Psoas muscle (tissue), 8 donors: ENCODE data around the gene RAB23. TPM values are rescaled to one million over a fixed set of nuclear protein-coding genes. Genes with fewer than 3 reads are reported as not detected.

Experiments used
- ATAC-seq, 4 donors: fragments of 200-7000 bp; cut with Tn5 transposase; one replicate each; pipeline ENCODE4 v1.9.1; 2020; ENCODE audit warnings: moderate library complexity in 3 of 4, mild to moderate bottlenecking in 2 of 4
- DNase-seq, 2 donors: peaks; one replicate each; pipeline ENCODE4 v3.0.0-alpha.2; 2020
- H3K27ac ChIP-seq: fragments of 200-600 bp; one replicate; pipeline ENCODE4 v1.8.0; 2022
- H3K27me3 ChIP-seq, 3 donors: fragments of 200-600 bp in 1 of 3; one replicate each; pipeline versions ENCODE4 v1.6.1 to v1.8.0; 2013 to 2022; ENCODE audit warnings: low read length in 2 of 3, mild to moderate bottlenecking in 2 of 3, moderate library complexity in 1 of 3; ENCODE audit not compliant: insufficient read depth in 3 of 3
- H3K36me3 ChIP-seq, 2 donors: fragments of 200-600 bp in 1 of 2; one replicate each; pipeline versions ENCODE4 v1.6.1 to v1.8.0; 2013 to 2022; ENCODE audit warnings: low read depth in 1 of 2, mild to moderate bottlenecking in 1 of 2, moderate library complexity in 1 of 2; ENCODE audit not compliant: insufficient read depth in 1 of 2
- H3K4me1 ChIP-seq: fragments of 200-600 bp; one replicate; pipeline ENCODE4 v1.8.0; 2022
- H3K4me3 ChIP-seq: fragments of 200-600 bp; one replicate; pipeline ENCODE4 v1.8.0; 2022; ENCODE audit warnings: mild to moderate bottlenecking
- H3K9me3 ChIP-seq: fragments of 200-600 bp; one replicate; pipeline ENCODE4 v1.8.0; 2022
- WGBS, 3 donors: extraction: QIAGEN DNeasy Blood & Tissue Kit; methylation state at CpG; one replicate each; pipeline versions ENCODE4 v1.1.6 to v1.1.7; 2013; 5-methylcytosine and 5-hydroxymethylcytosine counted together
- intact Hi-C, 2 donors: fragments of 100-400 bp; cut with DNase I; formaldehyde crosslinking; loops; one replicate each; pipeline versions ENCODE4 v1.11.0 to v1.14.2; 2022
- long read RNA-seq, 2 donors: library from polyadenylated mRNA; unstranded; transcript quantifications; one replicate each; pipeline ENCODE4 v2.0.0, GENCODE V29; 2021
- polyA plus RNA-seq, 3 donors: library from polyadenylated mRNA; stranded (reverse); fragments of 200-250 nt; gene quantifications; one replicate each; pipeline ENCODE4 v1.2.3, GENCODE V29; 2013
- total RNA-seq, 4 donors: library from RNA; stranded (reverse); fragmentation: NEBNext Ultra II Directional in 2 of 4; extraction: Animal tissue kit (Norgen Biotek cat#: 25700) in 2 of 4; gene quantifications; one replicate each; pipeline versions ENCODE4 v1.2.1 to v1.2.4, GENCODE V29; 2021 to 2023
- TF ChIP-seq, protein P1 (sequence below): fragments of 200-600 bp; IDR thresholded peaks from one replicate; pipeline ENCODE4 v1.8.0; 2022; ENCODE audit warnings: antibody characterized with exemption
- donor health status: healthy with polysubstance abuse.
- donor health status: DM: no; HTN: no; CAD: no; lungs with moderate emphysema.
- donor health status: Bipolar disorder and iron deficiency.
- donor health status: healthy.
- donor health status: DM: yes; HTN: yes; CAD: no.
- donor health status: DM: no; HTN: no; CAD: no.
- donor health status: DM: no; HTN: no; CAD: no.
- donor health status: DM: yes; HTN: yes; CAD: no.

RAB23 gene
- total RNA-seq (10 to 100 TPM in 1 of 4 donors, 1 to 10 TPM in 3; 5.9 to 10.1 (median 6.0) TPM), polyA plus RNA-seq (10 to 100 TPM in 1 of 3 donors, 1 to 10 TPM in 2; 3.9 to 14.1 (median 4.3) TPM)
- long read RNA-seq, donor 1, full-length matches to known transcripts, result 4 of 5 reads
- long read RNA-seq, donor 1, partial matches to known transcripts, result 0 of 5 reads
- long read RNA-seq, donor 1, other reads (novel, unspliced or antisense), result 1 of 5 reads
- long read RNA-seq, donor 2, full-length matches to known transcripts, result 5 of 22 reads
- long read RNA-seq, donor 2, partial matches to known transcripts, result 1 of 22 reads
- long read RNA-seq, donor 2, other reads (novel, unspliced or antisense), result 16 of 22 reads

- H3K4me1 ChIP-seq, result peaks cover 7% of the 10 kb centered on the region
- no peaks in the 10 kb centered on the region for H3K27me3 ChIP-seq
- TF ChIP-seq, protein P1, sequence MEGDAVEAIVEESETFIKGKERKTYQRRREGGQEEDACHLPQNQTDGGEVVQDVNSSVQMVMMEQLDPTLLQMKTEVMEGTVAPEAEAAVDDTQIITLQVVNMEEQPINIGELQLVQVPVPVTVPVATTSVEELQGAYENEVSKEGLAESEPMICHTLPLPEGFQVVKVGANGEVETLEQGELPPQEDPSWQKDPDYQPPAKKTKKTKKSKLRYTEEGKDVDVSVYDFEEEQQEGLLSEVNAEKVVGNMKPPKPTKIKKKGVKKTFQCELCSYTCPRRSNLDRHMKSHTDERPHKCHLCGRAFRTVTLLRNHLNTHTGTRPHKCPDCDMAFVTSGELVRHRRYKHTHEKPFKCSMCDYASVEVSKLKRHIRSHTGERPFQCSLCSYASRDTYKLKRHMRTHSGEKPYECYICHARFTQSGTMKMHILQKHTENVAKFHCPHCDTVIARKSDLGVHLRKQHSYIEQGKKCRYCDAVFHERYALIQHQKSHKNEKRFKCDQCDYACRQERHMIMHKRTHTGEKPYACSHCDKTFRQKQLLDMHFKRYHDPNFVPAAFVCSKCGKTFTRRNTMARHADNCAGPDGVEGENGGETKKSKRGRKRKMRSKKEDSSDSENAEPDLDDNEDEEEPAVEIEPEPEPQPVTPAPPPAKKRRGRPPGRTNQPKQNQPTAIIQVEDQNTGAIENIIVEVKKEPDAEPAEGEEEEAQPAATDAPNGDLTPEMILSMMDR, result no peak
- peak within 1 kb of the TSS; percentile 44 for H3K27ac ChIP-seq
- no peaks in the 10 kb centered on the region for H3K36me3 ChIP-seq
- intact Hi-C loops, result loop anchor here in 1 of 2 donors (5.0 kb wide), 2 partner anchors 45 to 95 kb away; partner anchors contain the start of gene PRIM2
- no peaks in the 10 kb centered on the region for H3K9me3 ChIP-seq
- 0 to 1% (median 0%) methylated on average over 59 to 69 of the region's 69 CpGs for WGBS, 3 donors
- H3K4me3 ChIP-seq, result peak within 1 kb of the TSS; percentile 85
- DNase-seq (peak; percentile 81 to 92), ATAC-seq (peak; percentile 95 to 99 (median 98))
Measured at GRCh38 chr6:57221936-57222742, at the start of gene RAB23. TSS of gene RAB23 (minus strand) at chr6:57222307. CDS start at chr6:57210380, 11,927 bp downstream.

DNA sequence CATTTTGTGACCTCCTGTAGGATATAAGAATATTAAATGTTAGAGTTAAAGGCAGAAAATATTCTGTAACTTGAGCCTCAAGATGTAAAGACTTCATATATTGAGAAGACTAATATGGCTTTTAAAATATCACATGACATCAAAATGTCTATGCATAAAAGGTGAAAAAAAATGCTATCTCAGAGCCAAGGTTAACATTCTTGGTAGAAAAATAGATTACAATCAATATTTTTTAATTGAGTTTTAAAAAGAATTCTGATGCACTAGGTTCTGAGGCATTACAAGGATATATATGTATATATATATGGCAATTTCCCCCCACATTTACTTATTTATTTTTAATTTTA, 46.2 kb upstream of the RAB23 start:
- Histone ChIP-seq H3K4me3 (no peak overlapping the region), H3K4me1 (no peaks in the 10 kb centered on the region), H3K27ac (no peak overlapping the region), H3K27me3 (no peaks in the 10 kb centered on the region), H3K36me3 (no peaks in the 10 kb centered on the region), H3K9me3 (no peaks in the 10 kb centered on the region)
- TF ChIP-seq, protein P1, result no peak
- ATAC-seq (no peak), DNase-seq (no peak)
- intact Hi-C loops, result no loop called here

DNA sequence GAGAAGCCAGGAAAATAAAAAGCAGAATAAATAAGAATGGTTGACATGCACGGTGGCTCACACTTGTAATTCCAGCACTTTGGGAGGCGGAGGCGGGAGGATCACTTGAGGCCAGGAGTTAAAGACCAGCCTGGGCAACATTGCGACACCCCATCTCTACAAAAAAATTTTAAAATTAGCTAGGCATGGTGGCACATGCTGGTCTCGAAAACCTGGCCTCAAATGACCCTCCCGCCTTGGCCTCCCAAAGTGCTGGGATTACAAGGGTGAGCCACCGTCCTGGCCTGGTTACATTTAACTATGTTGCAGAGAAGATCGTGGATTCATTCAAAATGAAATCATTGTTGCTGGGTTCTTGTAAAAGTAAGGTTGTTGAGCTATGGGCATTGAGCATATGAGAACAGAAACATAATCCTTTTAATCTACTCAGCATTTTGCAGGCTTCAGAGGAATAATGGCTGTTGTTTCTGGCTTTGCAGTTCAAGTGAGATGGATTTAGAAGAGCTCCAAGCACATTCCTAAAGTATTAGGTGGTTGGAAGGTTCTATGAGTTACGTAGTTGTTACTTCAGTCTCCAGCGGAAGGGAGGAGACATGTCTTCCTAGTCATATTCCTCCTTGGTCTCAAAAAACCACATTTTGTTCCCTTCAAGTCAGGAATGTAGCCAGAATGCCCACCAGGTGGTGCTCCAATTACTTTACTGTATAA, 45.6 kb upstream of the RAB23 start:
- WGBS, 3 donors, result 60 to 67% (median 60%) methylated on average over 10 of the region's 10 CpGs
- TF ChIP-seq, protein P1, result peak; percentile 17
- H3K27ac ChIP-seq, result no peak overlapping the region
- no peaks in the 10 kb centered on the region for H3K27me3 ChIP-seq
- no peaks in the 10 kb centered on the region for H3K9me3 ChIP-seq
- no peaks in the 10 kb centered on the region for H3K4me1 ChIP-seq
- H3K36me3 ChIP-seq, result no peaks in the 10 kb centered on the region
- ATAC-seq, result peak in 3 of 4 donors; percentile 53 to 77 (median 67)
- no peak for DNase-seq
- intact Hi-C loops, result no loop called here
- no peak overlapping the region for H3K4me3 ChIP-seq

DNA sequence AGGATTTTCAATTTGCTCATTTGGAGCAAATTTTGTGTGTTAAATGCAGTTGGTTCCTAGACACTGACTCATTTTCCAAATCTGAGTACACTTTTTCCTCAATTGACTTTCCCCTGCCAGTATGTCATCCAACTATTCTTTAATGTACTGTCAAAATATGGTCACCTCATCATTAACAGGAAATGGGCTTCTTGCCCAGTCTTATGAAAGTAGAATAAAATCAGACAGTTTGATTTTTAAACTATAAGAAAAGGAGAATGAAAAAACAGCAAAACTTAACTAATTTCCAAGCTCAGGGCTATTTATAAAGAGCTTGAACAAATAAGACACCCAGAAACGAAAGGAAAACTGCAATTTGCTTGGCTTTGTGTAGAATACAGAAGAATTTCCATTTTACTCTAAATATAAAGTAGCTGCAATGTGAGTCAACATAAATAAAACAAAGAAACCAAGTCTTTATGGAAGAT, 43.7 kb upstream of the RAB23 start:
- no peak overlapping the region for H3K27ac ChIP-seq
- no peak overlapping the region for H3K4me3 ChIP-seq
- peaks cover 5% of the 10 kb centered on the region for H3K4me1 ChIP-seq
- WGBS, 3 donors, result 49 to 62% (median 51%) methylated on average over 1 of the region's 1 CpG
- no peaks in the 10 kb centered on the region for H3K9me3 ChIP-seq
- no peaks in the 10 kb centered on the region for H3K27me3 ChIP-seq
- intact Hi-C loops, result no loop called here
- TF ChIP-seq, protein P1, result no peak
- ATAC-seq (no peak), DNase-seq (no peak)
- no peaks in the 10 kb centered on the region for H3K36me3 ChIP-seq
